ENCODE measurements around the gene JMJD7.

GRCh38 chr15:41779662-41780157, 48.2 kb upstream of the JMJD7 start:
- TF ChIP-seq, protein P1, sequence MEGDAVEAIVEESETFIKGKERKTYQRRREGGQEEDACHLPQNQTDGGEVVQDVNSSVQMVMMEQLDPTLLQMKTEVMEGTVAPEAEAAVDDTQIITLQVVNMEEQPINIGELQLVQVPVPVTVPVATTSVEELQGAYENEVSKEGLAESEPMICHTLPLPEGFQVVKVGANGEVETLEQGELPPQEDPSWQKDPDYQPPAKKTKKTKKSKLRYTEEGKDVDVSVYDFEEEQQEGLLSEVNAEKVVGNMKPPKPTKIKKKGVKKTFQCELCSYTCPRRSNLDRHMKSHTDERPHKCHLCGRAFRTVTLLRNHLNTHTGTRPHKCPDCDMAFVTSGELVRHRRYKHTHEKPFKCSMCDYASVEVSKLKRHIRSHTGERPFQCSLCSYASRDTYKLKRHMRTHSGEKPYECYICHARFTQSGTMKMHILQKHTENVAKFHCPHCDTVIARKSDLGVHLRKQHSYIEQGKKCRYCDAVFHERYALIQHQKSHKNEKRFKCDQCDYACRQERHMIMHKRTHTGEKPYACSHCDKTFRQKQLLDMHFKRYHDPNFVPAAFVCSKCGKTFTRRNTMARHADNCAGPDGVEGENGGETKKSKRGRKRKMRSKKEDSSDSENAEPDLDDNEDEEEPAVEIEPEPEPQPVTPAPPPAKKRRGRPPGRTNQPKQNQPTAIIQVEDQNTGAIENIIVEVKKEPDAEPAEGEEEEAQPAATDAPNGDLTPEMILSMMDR (IDR thresholded peaks at IDR 0.05) = no peak
- TF ChIP-seq POLR2A (IDR thresholded peaks at IDR 0.05) (no peak), POLR2AphosphoS5 (IDR thresholded peaks at IDR 0.05) (no peak), EP300 (IDR thresholded peaks at IDR 0.05) (no peak)
